ENCODE data around the gene CD5L. TPM values are rescaled to one million over a fixed set of nuclear protein-coding genes. Genes with fewer than 3 reads are reported as not detected.

Gene CD5L
- total RNA-seq, 1 donor from 2014 or later = not detected

DNA sequence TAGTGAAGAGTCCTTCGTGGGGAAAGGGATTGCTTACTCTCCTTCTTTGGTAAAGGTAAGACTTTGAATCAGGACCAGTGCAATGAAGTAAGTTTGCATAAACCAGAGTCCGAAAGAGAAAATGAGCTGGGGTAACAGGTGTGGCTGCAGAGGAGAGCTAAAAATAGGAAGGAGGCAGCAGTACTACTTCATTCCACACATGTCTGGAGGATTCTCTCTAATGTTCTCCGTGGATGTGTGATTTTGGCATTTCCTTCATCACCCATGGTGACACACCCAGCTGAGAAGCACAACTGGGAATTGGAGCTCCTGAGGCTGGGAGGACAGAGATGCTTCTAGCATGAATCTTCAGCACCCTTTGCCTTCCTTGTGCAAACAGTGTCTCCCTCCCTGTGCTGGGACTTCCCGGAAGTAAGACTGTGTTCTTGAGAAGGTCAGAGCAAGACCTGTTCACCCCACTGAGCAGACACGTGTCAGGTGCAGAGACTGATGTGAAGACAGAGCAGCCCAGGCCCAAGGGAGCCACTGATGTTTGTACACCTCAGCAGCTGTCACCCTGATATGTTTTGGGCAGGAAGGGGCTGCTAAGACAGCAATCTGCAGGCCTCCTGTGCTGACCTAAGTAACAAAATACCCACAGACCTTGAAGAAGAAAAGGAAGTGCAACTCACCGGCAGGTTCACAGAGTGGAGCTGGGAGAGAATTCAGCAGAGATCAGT is 35.0 kb downstream of the CD5L start:
- TF ChIP-seq, protein P1, sequence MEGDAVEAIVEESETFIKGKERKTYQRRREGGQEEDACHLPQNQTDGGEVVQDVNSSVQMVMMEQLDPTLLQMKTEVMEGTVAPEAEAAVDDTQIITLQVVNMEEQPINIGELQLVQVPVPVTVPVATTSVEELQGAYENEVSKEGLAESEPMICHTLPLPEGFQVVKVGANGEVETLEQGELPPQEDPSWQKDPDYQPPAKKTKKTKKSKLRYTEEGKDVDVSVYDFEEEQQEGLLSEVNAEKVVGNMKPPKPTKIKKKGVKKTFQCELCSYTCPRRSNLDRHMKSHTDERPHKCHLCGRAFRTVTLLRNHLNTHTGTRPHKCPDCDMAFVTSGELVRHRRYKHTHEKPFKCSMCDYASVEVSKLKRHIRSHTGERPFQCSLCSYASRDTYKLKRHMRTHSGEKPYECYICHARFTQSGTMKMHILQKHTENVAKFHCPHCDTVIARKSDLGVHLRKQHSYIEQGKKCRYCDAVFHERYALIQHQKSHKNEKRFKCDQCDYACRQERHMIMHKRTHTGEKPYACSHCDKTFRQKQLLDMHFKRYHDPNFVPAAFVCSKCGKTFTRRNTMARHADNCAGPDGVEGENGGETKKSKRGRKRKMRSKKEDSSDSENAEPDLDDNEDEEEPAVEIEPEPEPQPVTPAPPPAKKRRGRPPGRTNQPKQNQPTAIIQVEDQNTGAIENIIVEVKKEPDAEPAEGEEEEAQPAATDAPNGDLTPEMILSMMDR (IDR thresholded peaks at IDR 0.05; ENCODE audit: insufficient read depth, low read length, poor library complexity, severe bottlenecking) = no peak
- Histone ChIP-seq H3K4me3 (ENCODE audit: low read depth, low read length) (no peak overlapping the region), H3K36me3 (ENCODE audit: control insufficient read depth, insufficient read depth, low read length) (no peaks in the 10 kb centered on the region), H3K27me3 (ENCODE audit: control insufficient read depth, insufficient read depth, low read length) (no peaks in the 10 kb centered on the region)
- DNase-seq (ENCODE audit: low read depth) = no peak

DNA sequence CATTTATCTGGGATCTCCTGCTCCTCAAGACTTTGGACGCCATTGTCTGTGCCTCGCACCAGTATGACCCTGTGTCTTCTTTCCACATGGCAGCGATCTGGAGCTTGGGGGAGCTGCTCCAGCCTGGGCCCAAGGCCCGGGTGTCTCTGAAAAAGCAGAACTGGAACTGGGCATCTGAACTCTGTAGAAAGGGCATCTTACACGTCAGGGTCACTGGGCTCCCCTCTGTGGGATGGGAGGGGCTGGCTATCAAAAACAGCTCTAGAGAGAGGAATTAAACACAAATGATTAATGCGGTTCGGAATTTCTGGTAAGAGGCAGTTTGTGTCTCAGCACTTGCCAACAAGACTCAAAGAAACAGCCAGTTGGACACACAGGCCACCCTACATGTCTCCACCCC is 37.8 kb downstream of the CD5L start:
- Histone ChIP-seq H3K27me3 (ENCODE audit: control insufficient read depth, insufficient read depth, low read length) (no peaks in the 10 kb centered on the region), H3K36me3 (ENCODE audit: control insufficient read depth, insufficient read depth, low read length) (no peaks in the 10 kb centered on the region), H3K4me3 (ENCODE audit: low read depth, low read length) (no peak overlapping the region)
- TF ChIP-seq, protein P1 (IDR thresholded peaks at IDR 0.05; ENCODE audit: insufficient read depth, low read length, poor library complexity, severe bottlenecking) = no peak
- no peak for DNase-seq (ENCODE audit: low read depth)

DNA sequence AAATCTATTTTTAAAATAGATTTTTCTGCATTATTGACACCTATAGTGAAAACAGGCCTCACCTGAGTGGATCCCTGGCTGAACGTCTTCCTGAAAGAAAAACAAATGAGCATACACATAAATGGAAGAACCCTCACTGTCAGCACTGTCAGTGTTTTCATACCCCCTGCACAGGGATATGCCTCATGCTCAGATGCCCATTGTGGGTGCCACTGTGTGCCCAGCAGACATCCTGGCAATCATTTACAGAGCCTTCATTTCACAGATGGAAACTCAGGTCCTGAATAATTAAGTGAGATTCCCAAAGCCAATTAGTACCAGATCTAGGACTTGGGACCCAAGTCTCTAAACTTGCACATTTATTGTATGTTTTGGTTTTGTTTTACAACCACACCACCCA is 41.6 kb downstream of the CD5L start:
- DNase-seq (ENCODE audit: low read depth) = no peak
- no peak overlapping the region for H3K4me3 ChIP-seq (ENCODE audit: low read depth, low read length)
- peaks cover 2% of the 10 kb centered on the region for H3K27me3 ChIP-seq (ENCODE audit: control insufficient read depth, insufficient read depth, low read length)
- no peaks in the 10 kb centered on the region for H3K36me3 ChIP-seq (ENCODE audit: control insufficient read depth, insufficient read depth, low read length)
- TF ChIP-seq, protein P1 (IDR thresholded peaks at IDR 0.05; ENCODE audit: insufficient read depth, low read length, poor library complexity, severe bottlenecking) = no peak

DNA sequence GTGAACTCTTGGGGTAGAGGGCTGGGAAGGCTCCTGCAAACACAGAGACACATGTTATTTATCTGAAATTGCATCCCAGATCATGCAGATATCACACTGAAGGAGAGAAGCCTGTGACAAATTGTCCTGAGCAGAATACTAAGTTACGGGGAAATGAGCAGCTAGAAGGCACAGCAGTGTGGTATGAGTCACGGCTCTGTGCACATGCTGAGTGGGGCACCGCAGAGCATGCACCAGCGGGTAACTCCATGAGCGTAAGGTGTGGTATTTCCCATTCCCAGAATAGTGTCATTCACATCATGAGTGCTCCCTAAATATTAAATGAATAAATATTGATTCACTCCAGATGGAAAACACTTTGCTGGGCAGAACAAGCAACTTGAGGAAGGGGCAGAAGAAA is 43.4 kb downstream of the CD5L start:
- DNase-seq (ENCODE audit: low read depth) = peak; percentile 14
- H3K36me3 ChIP-seq (ENCODE audit: control insufficient read depth, insufficient read depth, low read length) = no peaks in the 10 kb centered on the region
- H3K4me3 ChIP-seq (ENCODE audit: low read depth, low read length) = no peak overlapping the region
- H3K27me3 ChIP-seq (ENCODE audit: control insufficient read depth, insufficient read depth, low read length) = peaks cover 2% of the 10 kb centered on the region
- TF ChIP-seq, protein P1 (IDR thresholded peaks at IDR 0.05; ENCODE audit: insufficient read depth, low read length, poor library complexity, severe bottlenecking) = no peak

DNA sequence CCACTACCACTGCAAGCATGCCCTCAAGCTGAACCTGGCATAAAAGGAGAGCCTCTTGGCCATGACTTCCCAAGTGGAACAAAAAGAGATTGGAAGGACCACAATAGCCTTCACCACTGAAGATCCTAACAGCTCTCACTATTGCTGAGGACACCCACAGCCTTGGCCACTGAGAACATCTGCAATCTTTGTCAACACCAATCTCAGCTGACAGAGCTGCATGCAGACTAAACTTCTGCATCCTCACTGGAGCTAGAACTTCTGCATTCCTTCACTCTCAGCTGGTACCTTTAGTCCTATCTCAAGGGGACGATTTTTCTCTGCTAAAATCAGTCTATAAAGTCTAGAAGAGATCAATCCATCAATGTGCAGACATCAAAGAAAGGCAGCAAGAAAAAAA is 56.4 kb downstream of the CD5L start:
- TF ChIP-seq, protein P1 (IDR thresholded peaks at IDR 0.05; ENCODE audit: insufficient read depth, low read length, poor library complexity, severe bottlenecking) = no peak
- Histone ChIP-seq H3K36me3 (ENCODE audit: control insufficient read depth, insufficient read depth, low read length) (no peaks in the 10 kb centered on the region), H3K4me3 (ENCODE audit: low read depth, low read length) (no peak overlapping the region), H3K27me3 (ENCODE audit: control insufficient read depth, insufficient read depth, low read length) (no peaks in the 10 kb centered on the region)
- DNase-seq (ENCODE audit: low read depth) = no peak

DNA sequence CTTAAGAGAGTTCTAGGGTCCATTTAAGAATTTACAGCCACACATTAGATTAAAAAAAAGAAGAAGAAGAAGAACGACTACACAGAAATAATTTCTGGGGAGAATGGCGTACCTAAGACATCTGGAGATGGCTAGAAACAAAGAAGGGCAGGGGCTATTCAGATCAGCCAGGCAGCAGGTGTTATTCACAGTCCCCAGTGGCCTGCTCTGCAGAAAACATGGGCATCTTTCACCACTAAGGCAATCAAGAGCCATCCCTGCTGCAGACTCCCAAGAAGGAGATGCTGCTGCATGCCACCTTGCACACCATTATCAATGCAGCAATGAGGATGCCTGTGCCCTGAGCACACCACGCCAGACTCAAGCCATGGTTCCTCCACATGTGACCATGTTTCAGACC is 56.8 kb downstream of the CD5L start:
- TF ChIP-seq, protein P1 (IDR thresholded peaks at IDR 0.05; ENCODE audit: insufficient read depth, low read length, poor library complexity, severe bottlenecking) = no peak
- Histone ChIP-seq H3K4me3 (ENCODE audit: low read depth, low read length) (no peak overlapping the region), H3K36me3 (ENCODE audit: control insufficient read depth, insufficient read depth, low read length) (no peaks in the 10 kb centered on the region), H3K27me3 (ENCODE audit: control insufficient read depth, insufficient read depth, low read length) (no peaks in the 10 kb centered on the region)
- no peak for DNase-seq (ENCODE audit: low read depth)
